ENCODE results near the gene FARS2.

Gene FARS2

DNA sequence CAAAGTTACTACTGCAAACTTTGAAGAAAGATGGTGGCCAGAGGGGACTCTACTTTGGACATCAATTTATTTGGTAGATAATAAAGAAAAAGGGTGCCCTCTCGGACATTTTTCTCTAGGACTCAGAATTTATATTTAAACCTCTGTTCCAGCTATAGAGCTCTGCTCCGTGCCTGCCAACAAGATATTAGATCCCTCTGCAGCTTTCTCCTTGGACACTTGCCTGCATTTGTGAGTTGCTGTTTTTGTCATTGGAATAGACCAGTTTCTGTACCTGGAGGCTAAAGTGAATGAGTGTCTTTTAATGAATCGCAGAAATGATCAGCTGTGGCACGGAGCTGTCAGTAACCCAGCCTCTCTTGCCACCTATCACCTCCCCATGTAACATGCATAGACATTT is 491.9 kb downstream of the FARS2 start:
- Histone ChIP-seq H3K4me1 (ENCODE audit: control insufficient read depth, low read depth, low read length) (peaks cover 10% of the 10 kb centered on the region), H3K9me3 (ENCODE audit: control insufficient read depth, low read depth, low read length) (peaks cover 7% of the 10 kb centered on the region), H3K27me3 (ENCODE audit: control insufficient read depth, insufficient read depth, low read length) (no peaks in the 10 kb centered on the region), H3K27ac (ENCODE audit: low read length) (no peak overlapping the region), H3K36me3 (ENCODE audit: control insufficient read depth, low read depth, low read length) (no peaks in the 10 kb centered on the region), H3K9ac (ENCODE audit: low read length) (no peak overlapping the region), H3K4me3 (ENCODE audit: low read length) (no peak overlapping the region)

- no peak overlapping the region for H3K9ac ChIP-seq (ENCODE audit: low read length)
- no peak overlapping the region for H3K4me3 ChIP-seq (ENCODE audit: low read length)
- no peaks in the 10 kb centered on the region for H3K36me3 ChIP-seq (ENCODE audit: control insufficient read depth, low read depth, low read length)
- H3K4me1 ChIP-seq (ENCODE audit: control insufficient read depth, low read depth, low read length), result peaks cover 10% of the 10 kb centered on the region
- H3K27ac ChIP-seq (ENCODE audit: low read length), result no peak overlapping the region
- peaks cover 7% of the 10 kb centered on the region for H3K9me3 ChIP-seq (ENCODE audit: control insufficient read depth, low read depth, low read length)
- no peaks in the 10 kb centered on the region for H3K27me3 ChIP-seq (ENCODE audit: control insufficient read depth, insufficient read depth, low read length)
Observed at GRCh38 chr6:5754904-5755303, 493.6 kb downstream of the FARS2 start.

GRCh38 chr6:5759571-5759970 is 498.3 kb downstream of the FARS2 start:
- H3K4me3 ChIP-seq (ENCODE audit: low read length), result no peak overlapping the region
- H3K9me3 ChIP-seq (ENCODE audit: control insufficient read depth, low read depth, low read length), result peaks cover under 1% of the 10 kb centered on the region
- no peaks in the 10 kb centered on the region for H3K36me3 ChIP-seq (ENCODE audit: control insufficient read depth, low read depth, low read length)
- no peaks in the 10 kb centered on the region for H3K4me1 ChIP-seq (ENCODE audit: control insufficient read depth, low read depth, low read length)
- H3K27ac ChIP-seq (ENCODE audit: low read length), result no peak overlapping the region
- H3K9ac ChIP-seq (ENCODE audit: low read length), result no peak overlapping the region
- H3K27me3 ChIP-seq (ENCODE audit: control insufficient read depth, insufficient read depth, low read length), result no peaks in the 10 kb centered on the region

DNA sequence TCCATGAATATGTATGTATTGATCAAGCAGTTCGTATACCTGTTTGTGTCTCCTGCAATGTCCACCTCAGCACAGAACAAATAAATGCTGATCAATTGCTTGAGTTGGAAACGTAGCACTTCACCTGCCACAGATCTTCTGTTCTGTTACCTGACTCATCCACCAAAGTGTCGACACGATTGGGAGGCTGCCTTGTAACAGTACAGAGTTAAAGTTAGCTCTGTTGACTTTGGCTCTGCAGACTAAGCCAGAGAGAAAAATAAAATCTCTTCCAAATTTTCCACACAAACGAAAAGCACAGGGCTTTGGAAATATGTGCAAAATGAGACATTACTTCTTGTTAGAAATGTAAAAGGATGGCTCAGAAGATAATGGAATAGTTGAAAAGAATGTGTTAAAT is 500.1 kb downstream of the FARS2 start:
- no peaks in the 10 kb centered on the region for H3K4me1 ChIP-seq (ENCODE audit: control insufficient read depth, low read depth, low read length)
- H3K4me3 ChIP-seq (ENCODE audit: low read length), result no peak overlapping the region
- H3K36me3 ChIP-seq (ENCODE audit: control insufficient read depth, low read depth, low read length), result no peaks in the 10 kb centered on the region
- H3K27ac ChIP-seq (ENCODE audit: low read length), result no peak overlapping the region
- no peaks in the 10 kb centered on the region for H3K9me3 ChIP-seq (ENCODE audit: control insufficient read depth, low read depth, low read length)
- no peaks in the 10 kb centered on the region for H3K27me3 ChIP-seq (ENCODE audit: control insufficient read depth, insufficient read depth, low read length)
- no peak overlapping the region for H3K9ac ChIP-seq (ENCODE audit: low read length)

GRCh38 chr6:5762561-5762968 is 501.3 kb downstream of the FARS2 start:
- Histone ChIP-seq H3K4me3 (ENCODE audit: low read length) (no peak overlapping the region), H3K36me3 (ENCODE audit: control insufficient read depth, low read depth, low read length) (no peaks in the 10 kb centered on the region), H3K9ac (ENCODE audit: low read length) (no peak overlapping the region), H3K27me3 (ENCODE audit: control insufficient read depth, insufficient read depth, low read length) (no peaks in the 10 kb centered on the region), H3K9me3 (ENCODE audit: control insufficient read depth, low read depth, low read length) (no peaks in the 10 kb centered on the region), H3K4me1 (ENCODE audit: control insufficient read depth, low read depth, low read length) (no peaks in the 10 kb centered on the region), H3K27ac (ENCODE audit: low read length) (no peak overlapping the region)

DNA sequence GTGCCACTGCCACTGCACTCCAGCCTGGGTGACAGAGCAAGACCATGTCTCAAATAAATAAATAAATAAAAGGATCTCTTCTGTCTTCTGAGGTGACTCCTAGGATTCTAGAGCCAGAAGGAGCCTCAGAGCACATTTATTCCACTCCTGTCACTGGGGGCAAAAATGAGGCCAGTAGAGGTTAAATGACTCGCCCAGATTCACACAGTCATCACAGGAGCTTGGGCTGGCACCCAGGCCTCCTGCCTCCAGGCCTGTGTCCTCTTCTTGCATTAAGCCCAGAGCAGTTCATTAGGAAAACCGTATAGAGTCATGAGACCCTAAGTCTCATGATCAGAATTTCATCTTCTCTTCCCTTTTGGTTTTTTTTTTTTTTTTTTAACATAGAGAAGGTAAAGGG is 502.1 kb downstream of the FARS2 start:
- no peaks in the 10 kb centered on the region for H3K9me3 ChIP-seq (ENCODE audit: control insufficient read depth, low read depth, low read length)
- no peak overlapping the region for H3K27ac ChIP-seq (ENCODE audit: low read length)
- H3K27me3 ChIP-seq (ENCODE audit: control insufficient read depth, insufficient read depth, low read length), result no peaks in the 10 kb centered on the region
- no peak overlapping the region for H3K4me3 ChIP-seq (ENCODE audit: low read length)
- H3K36me3 ChIP-seq (ENCODE audit: control insufficient read depth, low read depth, low read length), result no peaks in the 10 kb centered on the region
- no peak overlapping the region for H3K9ac ChIP-seq (ENCODE audit: low read length)
- H3K4me1 ChIP-seq (ENCODE audit: control insufficient read depth, low read depth, low read length), result no peaks in the 10 kb centered on the region

GRCh38 chr6:5763871-5764270 is 502.6 kb downstream of the FARS2 start:
- no peaks in the 10 kb centered on the region for H3K27me3 ChIP-seq (ENCODE audit: control insufficient read depth, insufficient read depth, low read length)
- no peak overlapping the region for H3K9ac ChIP-seq (ENCODE audit: low read length)
- no peak overlapping the region for H3K4me3 ChIP-seq (ENCODE audit: low read length)
- H3K4me1 ChIP-seq (ENCODE audit: control insufficient read depth, low read depth, low read length), result no peaks in the 10 kb centered on the region
- H3K36me3 ChIP-seq (ENCODE audit: control insufficient read depth, low read depth, low read length), result no peaks in the 10 kb centered on the region
- H3K27ac ChIP-seq (ENCODE audit: low read length), result no peak overlapping the region
- H3K9me3 ChIP-seq (ENCODE audit: control insufficient read depth, low read depth, low read length), result no peaks in the 10 kb centered on the region

DNA sequence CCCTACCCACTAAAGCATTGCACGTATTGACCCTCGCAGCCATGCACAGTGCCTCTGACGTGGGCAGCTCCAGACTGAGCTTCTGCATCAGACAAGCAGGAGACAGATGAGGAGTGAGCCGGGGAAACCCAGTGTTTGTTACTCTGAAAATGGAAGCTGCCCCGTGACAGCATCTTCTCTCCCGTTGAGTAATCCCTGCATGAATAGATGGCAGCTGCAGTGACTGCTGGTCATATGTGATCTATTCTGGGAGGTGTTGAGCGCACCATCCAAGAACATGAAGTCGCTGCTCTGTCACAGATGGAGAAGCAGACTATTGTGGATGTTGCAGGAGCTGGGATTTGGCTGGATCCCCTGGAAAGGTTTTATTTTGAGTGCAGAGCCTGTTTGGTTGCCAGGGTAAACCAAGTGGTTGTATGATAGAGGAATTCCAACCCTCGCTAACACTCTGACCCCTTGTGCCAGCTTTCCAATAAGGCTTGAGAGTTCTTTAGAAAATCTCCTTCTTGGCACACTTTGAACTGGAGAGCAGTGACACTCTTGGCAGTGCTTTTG is 503.2 kb downstream of the FARS2 start:
- Histone ChIP-seq H3K27me3 (ENCODE audit: control insufficient read depth, insufficient read depth, low read length) (no peaks in the 10 kb centered on the region), H3K36me3 (ENCODE audit: control insufficient read depth, low read depth, low read length) (no peaks in the 10 kb centered on the region), H3K9me3 (ENCODE audit: control insufficient read depth, low read depth, low read length) (no peaks in the 10 kb centered on the region), H3K4me1 (ENCODE audit: control insufficient read depth, low read depth, low read length) (no peaks in the 10 kb centered on the region), H3K9ac (ENCODE audit: low read length) (no peak overlapping the region), H3K27ac (ENCODE audit: low read length) (no peak overlapping the region), H3K4me3 (ENCODE audit: low read length) (no peak overlapping the region)

DNA sequence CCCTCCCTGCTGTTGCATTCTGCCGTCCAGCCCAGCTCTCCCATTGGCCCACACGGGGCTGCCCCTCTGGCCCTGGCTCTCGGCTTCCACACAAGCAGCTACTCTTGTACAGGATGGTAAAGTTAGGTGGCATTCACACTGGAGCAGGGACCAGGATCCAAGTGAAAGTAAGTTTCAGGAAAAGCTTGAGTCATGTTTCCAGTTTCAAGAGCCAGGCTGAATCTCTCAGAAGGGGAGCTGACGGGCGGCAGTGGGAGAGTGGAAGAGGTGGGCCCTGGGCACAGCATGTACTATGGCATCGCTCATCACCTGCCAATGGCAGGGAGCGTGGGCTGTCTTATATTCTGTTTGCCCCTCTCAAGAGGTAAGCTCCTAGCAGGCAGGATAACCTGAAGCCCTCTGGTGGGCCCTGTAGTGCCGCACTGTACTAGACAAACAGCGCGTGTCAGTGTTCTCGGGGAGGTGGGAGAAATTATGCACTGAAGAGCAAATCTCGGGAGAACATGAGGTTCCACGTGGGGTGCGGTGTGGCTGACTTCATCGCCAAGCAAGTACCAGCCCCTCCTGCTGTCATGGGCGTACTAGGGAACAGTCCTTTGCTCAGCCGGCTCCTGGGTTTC is 503.9 kb downstream of the FARS2 start:
- Histone ChIP-seq H3K27me3 (ENCODE audit: control insufficient read depth, insufficient read depth, low read length) (no peaks in the 10 kb centered on the region), H3K9ac (ENCODE audit: low read length) (no peak overlapping the region), H3K4me1 (ENCODE audit: control insufficient read depth, low read depth, low read length) (no peaks in the 10 kb centered on the region), H3K36me3 (ENCODE audit: control insufficient read depth, low read depth, low read length) (no peaks in the 10 kb centered on the region), H3K27ac (ENCODE audit: low read length) (no peak overlapping the region), H3K4me3 (ENCODE audit: low read length) (no peak overlapping the region), H3K9me3 (ENCODE audit: control insufficient read depth, low read depth, low read length) (no peaks in the 10 kb centered on the region)

DNA sequence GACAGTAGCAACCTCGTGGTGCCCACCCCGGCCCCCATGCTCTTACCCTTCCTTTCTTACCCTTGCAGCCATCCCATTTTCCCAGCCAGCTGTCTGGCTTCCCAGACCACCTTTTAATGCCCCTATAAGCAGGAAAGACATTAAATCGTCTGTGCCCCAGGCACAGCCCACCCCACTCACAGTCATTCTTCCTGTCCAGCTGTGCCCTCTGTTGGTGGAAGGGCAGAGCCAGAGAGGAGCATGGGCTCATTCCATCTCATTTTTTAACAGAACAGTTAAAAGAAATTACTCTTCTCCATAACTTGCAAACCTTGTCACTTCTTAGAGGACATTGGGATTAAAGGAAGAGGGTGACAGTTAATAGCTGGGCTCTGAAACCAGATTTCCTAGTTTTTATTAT is 504.9 kb downstream of the FARS2 start:
- no peaks in the 10 kb centered on the region for H3K9me3 ChIP-seq (ENCODE audit: control insufficient read depth, low read depth, low read length)
- H3K4me1 ChIP-seq (ENCODE audit: control insufficient read depth, low read depth, low read length), result no peaks in the 10 kb centered on the region
- no peak overlapping the region for H3K27ac ChIP-seq (ENCODE audit: low read length)
- H3K4me3 ChIP-seq (ENCODE audit: low read length), result no peak overlapping the region
- H3K36me3 ChIP-seq (ENCODE audit: control insufficient read depth, low read depth, low read length), result no peaks in the 10 kb centered on the region
- no peak overlapping the region for H3K9ac ChIP-seq (ENCODE audit: low read length)
- H3K27me3 ChIP-seq (ENCODE audit: control insufficient read depth, insufficient read depth, low read length), result no peaks in the 10 kb centered on the region

GRCh38 chr6:5767471-5767870 is 506.2 kb downstream of the FARS2 start:
- Histone ChIP-seq H3K4me1 (ENCODE audit: control insufficient read depth, low read depth, low read length) (no peaks in the 10 kb centered on the region), H3K27ac (ENCODE audit: low read length) (no peak overlapping the region), H3K27me3 (ENCODE audit: control insufficient read depth, insufficient read depth, low read length) (no peaks in the 10 kb centered on the region), H3K9me3 (ENCODE audit: control insufficient read depth, low read depth, low read length) (no peaks in the 10 kb centered on the region), H3K9ac (ENCODE audit: low read length) (no peak overlapping the region), H3K4me3 (ENCODE audit: low read length) (no peak overlapping the region), H3K36me3 (ENCODE audit: control insufficient read depth, low read depth, low read length) (no peaks in the 10 kb centered on the region)

DNA sequence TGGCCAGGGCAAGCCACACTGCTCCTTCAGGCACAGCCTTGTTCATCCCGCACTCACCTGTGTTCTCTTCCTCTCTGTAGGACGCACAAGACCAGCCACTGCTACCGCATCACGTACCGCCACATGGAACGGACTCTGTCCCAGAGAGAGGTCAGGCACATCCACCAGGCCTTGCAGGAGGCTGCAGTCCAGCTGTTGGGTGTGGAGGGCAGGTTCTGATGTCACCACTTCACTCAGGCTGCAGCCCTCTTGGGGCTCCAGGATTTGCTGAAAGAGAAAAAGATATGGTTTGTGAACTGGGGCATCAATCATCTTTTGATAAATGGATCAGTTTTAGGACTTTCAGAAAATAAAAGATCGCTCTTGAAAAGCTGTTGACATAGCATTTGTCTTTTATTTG is 509.9 kb downstream of the FARS2 start:
- no peaks in the 10 kb centered on the region for H3K4me1 ChIP-seq (ENCODE audit: control insufficient read depth, low read depth, low read length)
- H3K9ac ChIP-seq (ENCODE audit: low read length), result no peak overlapping the region
- H3K36me3 ChIP-seq (ENCODE audit: control insufficient read depth, low read depth, low read length), result no peaks in the 10 kb centered on the region
- no peak overlapping the region for H3K27ac ChIP-seq (ENCODE audit: low read length)
- H3K9me3 ChIP-seq (ENCODE audit: control insufficient read depth, low read depth, low read length), result no peaks in the 10 kb centered on the region
- H3K4me3 ChIP-seq (ENCODE audit: low read length), result no peak overlapping the region
- no peaks in the 10 kb centered on the region for H3K27me3 ChIP-seq (ENCODE audit: control insufficient read depth, insufficient read depth, low read length)
